Measurements from ENCODE around the gene FRAS1. TPM values are rescaled to one million over a fixed set of nuclear protein-coding genes. Genes with fewer than 3 reads are reported as not detected.
"Not testable (repeated sequence)": the region's sequence is repeated elsewhere in the genome, so short reads cannot be mapped to it uniquely, and the experiment has no call there.

Gene FRAS1, protein sequence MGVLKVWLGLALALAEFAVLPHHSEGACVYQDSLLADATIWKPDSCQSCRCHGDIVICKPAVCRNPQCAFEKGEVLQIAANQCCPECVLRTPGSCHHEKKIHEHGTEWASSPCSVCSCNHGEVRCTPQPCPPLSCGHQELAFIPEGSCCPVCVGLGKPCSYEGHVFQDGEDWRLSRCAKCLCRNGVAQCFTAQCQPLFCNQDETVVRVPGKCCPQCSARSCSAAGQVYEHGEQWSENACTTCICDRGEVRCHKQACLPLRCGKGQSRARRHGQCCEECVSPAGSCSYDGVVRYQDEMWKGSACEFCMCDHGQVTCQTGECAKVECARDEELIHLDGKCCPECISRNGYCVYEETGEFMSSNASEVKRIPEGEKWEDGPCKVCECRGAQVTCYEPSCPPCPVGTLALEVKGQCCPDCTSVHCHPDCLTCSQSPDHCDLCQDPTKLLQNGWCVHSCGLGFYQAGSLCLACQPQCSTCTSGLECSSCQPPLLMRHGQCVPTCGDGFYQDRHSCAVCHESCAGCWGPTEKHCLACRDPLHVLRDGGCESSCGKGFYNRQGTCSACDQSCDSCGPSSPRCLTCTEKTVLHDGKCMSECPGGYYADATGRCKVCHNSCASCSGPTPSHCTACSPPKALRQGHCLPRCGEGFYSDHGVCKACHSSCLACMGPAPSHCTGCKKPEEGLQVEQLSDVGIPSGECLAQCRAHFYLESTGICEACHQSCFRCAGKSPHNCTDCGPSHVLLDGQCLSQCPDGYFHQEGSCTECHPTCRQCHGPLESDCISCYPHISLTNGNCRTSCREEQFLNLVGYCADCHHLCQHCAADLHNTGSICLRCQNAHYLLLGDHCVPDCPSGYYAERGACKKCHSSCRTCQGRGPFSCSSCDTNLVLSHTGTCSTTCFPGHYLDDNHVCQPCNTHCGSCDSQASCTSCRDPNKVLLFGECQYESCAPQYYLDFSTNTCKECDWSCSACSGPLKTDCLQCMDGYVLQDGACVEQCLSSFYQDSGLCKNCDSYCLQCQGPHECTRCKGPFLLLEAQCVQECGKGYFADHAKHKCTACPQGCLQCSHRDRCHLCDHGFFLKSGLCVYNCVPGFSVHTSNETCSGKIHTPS (N-terminal part only)
- 1 to 10 TPM; 4.9 to 7.5 (median 6.6) TPM for total RNA-seq

DNA sequence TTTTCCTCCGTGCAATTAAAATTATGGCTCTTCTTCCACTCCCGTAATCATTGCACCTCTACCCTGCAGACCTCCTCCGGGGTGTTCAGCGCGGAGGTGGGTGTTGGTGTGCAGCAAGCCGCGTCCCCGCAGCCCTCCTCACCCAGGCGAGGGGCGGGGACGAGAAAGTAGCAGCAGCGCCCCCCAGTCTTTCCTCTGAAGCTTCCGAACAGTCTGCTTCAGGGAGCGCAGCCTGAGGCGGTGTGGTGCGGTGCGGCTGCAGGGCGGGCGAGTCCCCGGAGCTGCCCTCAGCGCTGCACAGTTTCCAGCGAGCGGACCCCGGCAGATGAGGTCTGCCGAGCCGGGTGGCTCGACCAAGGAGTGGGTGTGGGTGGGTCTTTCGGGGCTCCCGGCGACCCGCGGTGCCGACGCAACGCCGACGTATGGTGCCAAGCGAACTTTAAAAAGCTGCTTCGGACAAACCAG lies at the start of gene FRAS1:
Gene FRAS1 (plus strand): TSS at position 189 of the 465 bp plus-strand sequence. CDS start 687 bp downstream, outside the sequence.
- H3K9me3 ChIP-seq, result no peaks in the 10 kb centered on the region
- TF ChIP-seq, protein P1, sequence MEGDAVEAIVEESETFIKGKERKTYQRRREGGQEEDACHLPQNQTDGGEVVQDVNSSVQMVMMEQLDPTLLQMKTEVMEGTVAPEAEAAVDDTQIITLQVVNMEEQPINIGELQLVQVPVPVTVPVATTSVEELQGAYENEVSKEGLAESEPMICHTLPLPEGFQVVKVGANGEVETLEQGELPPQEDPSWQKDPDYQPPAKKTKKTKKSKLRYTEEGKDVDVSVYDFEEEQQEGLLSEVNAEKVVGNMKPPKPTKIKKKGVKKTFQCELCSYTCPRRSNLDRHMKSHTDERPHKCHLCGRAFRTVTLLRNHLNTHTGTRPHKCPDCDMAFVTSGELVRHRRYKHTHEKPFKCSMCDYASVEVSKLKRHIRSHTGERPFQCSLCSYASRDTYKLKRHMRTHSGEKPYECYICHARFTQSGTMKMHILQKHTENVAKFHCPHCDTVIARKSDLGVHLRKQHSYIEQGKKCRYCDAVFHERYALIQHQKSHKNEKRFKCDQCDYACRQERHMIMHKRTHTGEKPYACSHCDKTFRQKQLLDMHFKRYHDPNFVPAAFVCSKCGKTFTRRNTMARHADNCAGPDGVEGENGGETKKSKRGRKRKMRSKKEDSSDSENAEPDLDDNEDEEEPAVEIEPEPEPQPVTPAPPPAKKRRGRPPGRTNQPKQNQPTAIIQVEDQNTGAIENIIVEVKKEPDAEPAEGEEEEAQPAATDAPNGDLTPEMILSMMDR (IDR thresholded peaks at IDR 0.05), result no peak
- TF ChIP-seq POLR2AphosphoS5 (IDR thresholded peaks at IDR 0.05) (no peak), POLR2A (IDR thresholded peaks at IDR 0.05) (no peak)
- H3K27ac ChIP-seq, result peak within 1 kb of the TSS; percentile 63 to 83
- H3K4me3 ChIP-seq, result peak within 1 kb of the TSS; percentile 56 to 83 (median 62)
- no peak for DNase-seq (ENCODE audit: low spot score in 2 of 2)
- intact Hi-C loops (cut with DNase I; ENCODE audit: low total_unique reads), result no loop called here
- no peaks in the 10 kb centered on the region for H3K36me3 ChIP-seq
- H3K4me1 ChIP-seq, result no peaks in the 10 kb centered on the region
- H3K27me3 ChIP-seq, result no peaks in the 10 kb centered on the region

DNA sequence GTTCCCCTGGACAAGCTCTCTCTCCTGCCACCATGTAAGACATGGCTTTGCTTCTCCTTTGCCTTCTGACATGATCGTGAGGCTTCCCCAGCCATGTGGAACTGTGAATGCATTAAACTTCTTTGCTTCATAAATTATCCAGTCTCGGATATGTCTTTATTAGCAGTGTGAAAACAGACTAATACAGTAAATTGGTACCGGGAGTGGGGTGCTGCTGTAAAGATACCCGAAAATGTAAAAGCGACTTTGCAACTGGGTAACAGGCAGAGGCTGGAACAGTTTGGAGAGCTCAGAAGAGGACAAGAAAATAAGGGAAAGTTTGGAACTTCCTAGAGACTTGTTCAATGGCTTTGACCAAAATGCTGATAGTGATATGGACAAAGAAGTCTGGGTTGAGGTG lies 46.1 kb upstream of the FRAS1 start:
- H3K4me1 ChIP-seq; intact Hi-C loops (cut with DNase I; ENCODE audit: low total_unique reads); H3K36me3 ChIP-seq; H3K27ac ChIP-seq; DNase-seq (ENCODE audit: low spot score in 2 of 2); H3K27me3 ChIP-seq; H3K9me3 ChIP-seq; H3K4me3 ChIP-seq: not testable (repeated sequence)

DNA sequence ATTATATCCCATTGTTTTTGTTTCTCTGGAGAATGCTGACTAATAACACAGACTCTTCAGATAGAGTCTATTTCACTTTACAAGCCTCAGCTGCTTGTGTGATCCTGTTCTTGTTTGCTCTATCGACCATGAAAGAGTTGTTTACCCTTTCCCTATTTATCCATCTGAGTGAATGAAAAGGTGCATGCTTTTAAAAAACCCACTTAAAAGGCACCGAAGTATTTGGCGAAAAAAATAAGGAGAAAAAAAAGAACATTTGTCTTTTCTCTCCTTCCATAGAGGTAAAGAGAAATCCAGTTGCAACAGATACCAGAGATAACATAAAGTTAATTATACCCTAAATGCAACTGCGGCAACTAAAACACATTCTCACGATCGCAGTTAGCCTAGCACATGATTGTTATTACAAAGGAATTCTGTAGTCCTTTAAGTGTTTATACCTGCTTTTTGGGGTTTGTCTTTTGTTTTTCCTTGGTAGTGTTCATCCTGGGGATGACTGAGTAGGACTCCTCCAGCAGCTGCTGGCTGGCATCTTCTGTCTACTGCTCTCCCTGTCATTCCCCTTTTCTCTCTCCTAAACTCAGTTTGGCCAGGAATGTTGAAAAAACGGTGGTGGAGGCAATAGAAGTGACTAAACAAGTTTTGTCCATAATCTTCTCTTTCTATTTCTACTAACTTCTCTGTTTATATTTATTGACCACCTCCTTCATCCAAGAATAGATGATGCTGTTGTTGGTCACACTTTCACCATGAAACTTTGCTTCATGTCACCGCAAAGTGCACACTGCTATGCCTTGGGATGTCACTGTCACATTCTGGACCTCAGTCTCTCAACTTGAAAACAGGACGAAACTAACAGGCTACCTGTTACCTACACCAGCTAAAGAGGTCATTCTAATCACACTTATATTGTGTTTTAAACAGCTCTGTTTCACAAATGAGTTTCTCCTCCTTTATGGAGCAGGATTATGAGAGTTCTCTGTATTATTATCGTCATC lies 41.9 kb upstream of the FRAS1 start:
- no peak overlapping the region for H3K27ac ChIP-seq
- no peaks in the 10 kb centered on the region for H3K36me3 ChIP-seq
- H3K4me1 ChIP-seq, result no peaks in the 10 kb centered on the region
- H3K27me3 ChIP-seq, result no peaks in the 10 kb centered on the region
- intact Hi-C loops (cut with DNase I; ENCODE audit: low total_unique reads), result no loop called here
- no peak for TF ChIP-seq POLR2A (IDR thresholded peaks at IDR 0.05)
- TF ChIP-seq, protein P1 (IDR thresholded peaks at IDR 0.05), result no peak
- no peak for TF ChIP-seq POLR2AphosphoS5 (IDR thresholded peaks at IDR 0.05)
- no peak overlapping the region for H3K4me3 ChIP-seq
- H3K9me3 ChIP-seq, result no peaks in the 10 kb centered on the region
- DNase-seq (ENCODE audit: low spot score in 2 of 2), result no peak

DNA sequence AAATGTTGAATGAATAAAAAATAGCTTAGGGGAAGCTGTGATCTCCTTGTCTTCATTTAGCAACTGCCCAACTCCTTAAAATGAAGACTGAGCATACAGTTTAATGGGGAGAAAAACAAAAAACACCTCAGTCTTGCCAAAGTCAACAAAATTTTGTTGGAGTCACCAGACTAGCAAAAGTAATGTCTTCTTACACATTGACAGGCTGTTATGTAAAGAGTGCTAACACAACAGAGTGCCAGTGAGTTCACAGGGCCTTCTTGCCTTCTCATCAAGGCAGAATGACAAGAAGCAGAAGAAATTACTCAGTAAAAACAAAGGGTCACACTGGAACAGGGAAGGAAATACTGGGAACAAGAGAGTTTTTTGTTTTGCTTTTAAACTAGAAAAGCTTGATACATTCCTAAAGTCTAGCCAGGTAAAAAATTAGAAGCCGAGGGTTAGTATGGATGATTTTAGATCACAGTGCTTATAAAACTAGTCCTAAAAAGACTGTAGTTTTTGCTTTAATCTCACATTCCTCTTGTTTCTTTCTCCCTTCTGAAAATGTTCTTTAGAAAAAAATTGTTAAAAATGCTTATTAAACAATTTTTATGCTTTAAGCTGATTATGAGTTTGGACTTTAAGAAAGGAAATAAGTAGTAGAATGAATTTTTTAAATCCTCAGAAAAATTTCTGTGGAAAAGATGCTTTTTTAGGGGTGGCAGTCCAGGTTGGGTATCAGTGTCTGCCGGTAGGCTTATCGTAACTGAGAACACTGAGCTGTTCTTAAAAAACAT lies 38.7 kb upstream of the FRAS1 start:
- no peaks in the 10 kb centered on the region for H3K27me3 ChIP-seq
- no peaks in the 10 kb centered on the region for H3K9me3 ChIP-seq
- intact Hi-C loops (cut with DNase I; ENCODE audit: low total_unique reads), result no loop called here
- H3K27ac ChIP-seq, result no peak overlapping the region
- no peaks in the 10 kb centered on the region for H3K36me3 ChIP-seq
- no peak overlapping the region for H3K4me3 ChIP-seq
- no peaks in the 10 kb centered on the region for H3K4me1 ChIP-seq
- no peak for TF ChIP-seq POLR2AphosphoS5 (IDR thresholded peaks at IDR 0.05)
- no peak for TF ChIP-seq POLR2A (IDR thresholded peaks at IDR 0.05)
- TF ChIP-seq, protein P1 (IDR thresholded peaks at IDR 0.05), result no peak
- DNase-seq (ENCODE audit: low spot score in 2 of 2), result no peak

All from breast epithelium (tissue), 4 donors.